CD4-positive, CD25-positive, alpha-beta regulatory T cell (primary cell): ENCODE data around the gene YEATS2. TPM values are rescaled to one million over a fixed set of nuclear protein-coding genes. Genes with fewer than 3 reads are reported as not detected.
"Not testable (repeated sequence)": the region's sequence is repeated elsewhere in the genome, so short reads cannot be mapped to it uniquely, and the experiment has no call there.

Source experiments
- ATAC-seq, 2 donors: fragments of 150-1000 bp; cut with Tn5 transposase; one replicate each; pipeline ENCODE4 v1.10.0; 2021; ENCODE audit warnings: low read depth in 2 of 2, moderate number of reproducible peaks in 2 of 2, moderate library complexity in 1 of 2
- DNase-seq, 3 donors: peaks; one replicate each; pipeline versions ENCODE4 v3.0.0 to v3.0.0-alpha.2; 2012 to 2022; ENCODE audit warnings: mixed read lengths in 1 of 3
- H3K27ac ChIP-seq: one replicate; pipeline ENCODE4 v1.7.0; 2013; ENCODE audit warnings: mild to moderate bottlenecking, low read length; ENCODE audit not compliant: insufficient read depth, poor library complexity, severe bottlenecking
- H3K27me3 ChIP-seq: one replicate; pipeline ENCODE4 v1.7.0; 2013; ENCODE audit warnings: low read length; ENCODE audit not compliant: control insufficient read depth, insufficient read depth
- H3K36me3 ChIP-seq: one replicate; pipeline ENCODE4 v1.7.0; 2013; ENCODE audit warnings: mild to moderate bottlenecking, low read length, moderate library complexity; ENCODE audit not compliant: control insufficient read depth, insufficient read depth
- H3K4me1 ChIP-seq: 2 replicates; pipeline ENCODE4 v1.7.0; 2013; ENCODE audit warnings: mild to moderate bottlenecking, low read length; ENCODE audit not compliant: insufficient read depth, control insufficient read depth, poor library complexity, severe bottlenecking
- H3K4me3 ChIP-seq: one replicate; pipeline ENCODE4 v1.7.0; 2013; ENCODE audit warnings: low read depth, mild to moderate bottlenecking, low read length, moderate library complexity
- H3K9me3 ChIP-seq, 2 experiments: 1 replicate in 1 of 2; 2 replicates in 1 of 2; pipeline ENCODE4 v1.7.0; 2013; ENCODE audit warnings: low read length in 2 of 2, mild to moderate bottlenecking in 1 of 2, moderate library complexity in 1 of 2; ENCODE audit not compliant: control insufficient read depth in 2 of 2
- H3K27ac Mint-ChIP-seq, 3 donors: one replicate each; pipeline ENCODE4 v1.8.0; 2020 to 2022; ENCODE audit warnings: mild to moderate bottlenecking in 3 of 3, mixed read lengths in 3 of 3, moderate library complexity in 2 of 3
- H3K27me3 Mint-ChIP-seq: one replicate; pipeline ENCODE4 v1.8.0; 2022; ENCODE audit warnings: mild to moderate bottlenecking, mixed read lengths
- H3K36me3 Mint-ChIP-seq: one replicate; pipeline ENCODE4 v1.8.0; 2020; ENCODE audit warnings: mixed read lengths
- H3K4me1 Mint-ChIP-seq, 4 donors: one replicate each; pipeline ENCODE4 v1.8.0; 2020 to 2022; ENCODE audit warnings: mixed read lengths in 4 of 4, mild to moderate bottlenecking in 1 of 4
- H3K4me3 Mint-ChIP-seq, 4 donors: one replicate each; pipeline ENCODE4 v1.8.0; 2020 to 2022; ENCODE audit warnings: mild to moderate bottlenecking in 4 of 4, mixed read lengths in 4 of 4, moderate library complexity in 3 of 4
- H3K9me3 Mint-ChIP-seq, 7 donors: one replicate each; pipeline ENCODE4 v1.8.0; 2020 to 2022; ENCODE audit warnings: mixed read lengths in 7 of 7, mild to moderate bottlenecking in 3 of 7, moderate library complexity in 2 of 7
- polyA plus RNA-seq, 4 donors: library from polyadenylated mRNA; unstranded; fragments of 300-500 nt; fragmentation: Illumina TruSeq; gene quantifications; one replicate each; pipeline ENCODE4 v1.2.3, GENCODE V29; 2021
- total RNA-seq: library from RNA; stranded (reverse); gene quantifications from one replicate; pipeline ENCODE4 v1.2.3, GENCODE V29; 2022

The YEATS2 gene
- total and polyA plus RNA-seq, 5 donors from 2014 or later: 2.6 to 31.8 (median 3.5) TPM

GRCh38 chr3:183734750-183735494 is 37.3 kb downstream of the YEATS2 start:
- Mint-ChIP-seq H3K9me3 (peaks cover 0 to 2% (median 0%) of the 10 kb centered on the region in 7 donors), H3K36me3 (peaks cover 56% of the 10 kb centered on the region), H3K4me1 (peaks cover 0 to 5% (median 2%) of the 10 kb centered on the region in 4 donors), H3K27me3 (no peaks in the 10 kb centered on the region), H3K4me3 (no peak overlapping the region), H3K27ac (no peak overlapping the region)
- H3K27me3 ChIP-seq: no peaks in the 10 kb centered on the region
- ATAC-seq: no peak
- H3K27ac ChIP-seq: no peak overlapping the region
- peaks cover 56% of the 10 kb centered on the region for H3K36me3 ChIP-seq
- H3K9me3 ChIP-seq: no peaks in the 10 kb centered on the region
- DNase-seq: no peak
- no peaks in the 10 kb centered on the region for H3K4me1 ChIP-seq
- H3K4me3 ChIP-seq: no peak overlapping the region

DNA sequence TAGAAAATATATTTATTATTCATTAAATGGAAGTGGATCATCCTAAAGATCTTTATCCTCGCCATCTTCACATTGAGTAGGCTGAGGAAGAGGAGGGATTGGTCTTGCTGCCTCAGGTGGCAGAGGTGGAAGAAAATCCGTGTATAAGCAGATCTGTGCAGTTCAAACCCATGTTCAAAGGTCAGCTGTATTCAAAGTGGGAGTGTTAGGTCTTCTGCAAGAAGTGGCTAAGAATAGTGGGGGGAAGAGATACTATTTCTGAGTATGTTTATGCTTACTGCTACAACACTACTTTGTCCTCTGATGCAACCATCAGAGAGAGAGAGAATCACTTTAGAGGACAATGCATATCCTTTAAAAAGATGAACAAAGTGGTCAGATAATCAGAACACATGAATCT is 39.5 kb downstream of the YEATS2 start:
- ATAC-seq (no peak), DNase-seq (no peak)
- peaks cover 0 to 2% (median 0%) of the 10 kb centered on the region in 7 donors for H3K9me3 Mint-ChIP-seq
- peaks cover 47% of the 10 kb centered on the region for H3K36me3 Mint-ChIP-seq
- Histone ChIP-seq H3K9me3 (no peaks in the 10 kb centered on the region), H3K36me3 (peaks cover 45% of the 10 kb centered on the region), H3K4me1 (no peaks in the 10 kb centered on the region), H3K27me3 (no peaks in the 10 kb centered on the region), H3K27ac (no peak overlapping the region), H3K4me3 (no peak overlapping the region)
- no peaks in the 10 kb centered on the region for H3K27me3 Mint-ChIP-seq
- peaks cover 0 to 5% (median 2%) of the 10 kb centered on the region in 4 donors for H3K4me1 Mint-ChIP-seq
- H3K4me3 Mint-ChIP-seq: no peak overlapping the region
- no peak overlapping the region for H3K27ac Mint-ChIP-seq

- ATAC-seq, H3K27me3 Mint-ChIP-seq, H3K9me3 Mint-ChIP-seq, H3K9me3 ChIP-seq, H3K27me3 ChIP-seq, H3K4me3 Mint-ChIP-seq, H3K4me1 ChIP-seq, DNase-seq, H3K4me1 Mint-ChIP-seq, H3K27ac ChIP-seq, H3K4me3 ChIP-seq: not testable (repeated sequence)
- Mint-ChIP-seq H3K27ac (peak overlapping the region in 1 of 3 donors; percentile 51), H3K36me3 (peaks cover 37% of the 10 kb centered on the region)
- peaks cover 34% of the 10 kb centered on the region for H3K36me3 ChIP-seq
These were observed 42.6 kb downstream of the YEATS2 start for GRCh38 chr3:183740154-183740553.

DNA sequence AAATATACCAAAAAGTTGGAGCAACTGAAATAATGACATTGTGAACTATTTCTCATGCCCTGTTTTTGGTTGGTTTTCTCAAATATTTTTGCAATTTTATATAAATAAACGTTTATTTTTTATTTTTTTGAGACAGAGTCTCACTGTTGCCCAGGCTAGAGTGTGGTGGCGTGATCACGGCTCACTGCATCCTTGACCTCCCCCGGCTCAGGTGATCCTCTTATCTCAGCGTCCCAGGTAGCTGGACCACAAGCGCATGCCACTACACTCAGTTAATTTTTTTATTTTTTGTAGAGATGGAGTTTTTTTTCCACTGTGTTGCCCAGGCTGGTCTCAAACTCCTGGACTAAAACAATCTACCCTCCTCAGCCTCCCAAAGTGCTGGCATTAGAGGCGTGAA is 45.6 kb downstream of the YEATS2 start:
- DNase-seq (no peak), ATAC-seq (no peak)
- Histone ChIP-seq H3K4me1 (no peaks in the 10 kb centered on the region), H3K4me3 (no peak overlapping the region), H3K9me3 (no peaks in the 10 kb centered on the region), H3K27ac (no peak overlapping the region), H3K27me3 (no peaks in the 10 kb centered on the region), H3K36me3 (peaks cover 23% of the 10 kb centered on the region)
- H3K4me1 Mint-ChIP-seq: peaks cover 0 to 3% (median 0%) of the 10 kb centered on the region in 4 donors
- H3K27ac Mint-ChIP-seq: no peak overlapping the region
- H3K36me3 Mint-ChIP-seq: peaks cover 22% of the 10 kb centered on the region
- H3K9me3 Mint-ChIP-seq: no peaks in the 10 kb centered on the region
- H3K4me3 Mint-ChIP-seq: no peak overlapping the region
- no peaks in the 10 kb centered on the region for H3K27me3 Mint-ChIP-seq

DNA sequence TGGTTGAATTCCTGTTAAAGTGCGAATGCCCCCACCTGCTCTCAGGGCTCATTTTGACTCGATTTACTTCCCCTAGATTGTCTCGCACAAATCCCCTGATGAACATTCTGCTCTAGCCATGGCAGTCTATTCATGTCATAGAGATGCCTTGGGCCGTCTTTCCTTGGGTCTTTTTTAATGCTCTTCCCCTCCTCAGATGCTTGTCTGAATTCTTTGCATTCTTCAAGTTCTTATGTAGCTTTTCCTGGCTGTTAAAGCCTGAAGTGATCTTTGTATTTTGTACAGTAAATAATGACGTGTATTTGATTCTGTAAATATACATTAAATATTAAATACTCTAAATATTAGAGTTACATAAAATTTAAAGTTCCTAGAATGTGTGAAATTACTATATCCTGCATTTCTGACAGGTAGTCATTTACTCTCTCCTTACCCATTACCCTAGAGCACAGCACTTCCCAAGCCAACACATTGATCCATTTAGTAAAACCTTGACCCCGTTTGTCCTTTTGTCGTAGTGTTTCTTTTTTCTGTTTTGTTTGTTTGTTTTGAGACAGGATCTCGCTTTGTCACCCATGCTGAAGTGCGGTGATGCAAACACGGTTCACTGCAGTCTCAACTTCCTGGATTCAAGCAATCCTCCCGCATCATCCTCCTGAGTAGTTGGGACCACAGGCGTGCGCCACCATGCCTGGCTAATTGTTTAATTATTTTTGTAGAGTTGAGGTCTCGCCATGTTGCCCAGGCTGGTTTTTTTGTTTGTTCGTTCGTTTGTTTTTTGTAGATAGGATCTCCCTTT is 47.9 kb downstream of the YEATS2 start:
- ATAC-seq: no peak
- peaks cover 24% of the 10 kb centered on the region for H3K36me3 Mint-ChIP-seq
- no peaks in the 10 kb centered on the region for H3K27me3 Mint-ChIP-seq
- H3K9me3 ChIP-seq: no peaks in the 10 kb centered on the region
- H3K4me1 ChIP-seq: no peaks in the 10 kb centered on the region
- H3K36me3 ChIP-seq: peaks cover 26% of the 10 kb centered on the region
- H3K27ac ChIP-seq: no peak overlapping the region
- no peak overlapping the region for H3K4me3 ChIP-seq
- no peaks in the 10 kb centered on the region for H3K27me3 ChIP-seq
- no peak overlapping the region for H3K27ac Mint-ChIP-seq
- H3K4me1 Mint-ChIP-seq: peaks cover 0 to 3% (median 0%) of the 10 kb centered on the region in 4 donors
- H3K4me3 Mint-ChIP-seq: no peak overlapping the region
- no peak for DNase-seq
- no peaks in the 10 kb centered on the region for H3K9me3 Mint-ChIP-seq

DNA sequence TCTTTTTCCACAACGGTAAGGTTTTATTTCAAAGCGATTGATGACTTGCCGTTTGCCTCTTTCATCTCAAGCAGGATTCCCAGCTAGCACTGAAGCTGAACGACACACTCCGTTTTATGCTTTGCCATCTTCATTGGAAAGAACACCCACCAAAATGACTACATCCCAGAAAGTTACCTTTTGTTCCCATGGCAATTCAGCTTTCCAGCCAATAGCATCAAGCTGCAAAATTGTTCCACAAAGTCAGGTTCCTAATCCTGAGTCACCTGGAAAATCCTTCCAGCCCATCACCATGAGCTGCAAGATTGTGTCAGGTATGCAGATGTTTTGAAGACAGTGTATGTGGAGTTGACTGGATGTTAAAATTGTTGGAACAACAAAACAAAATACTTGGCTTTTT is 56.5 kb downstream of the YEATS2 start:
- Mint-ChIP-seq H3K27ac (no peak overlapping the region), H3K9me3 (peaks cover 0 to 1% (median 0%) of the 10 kb centered on the region in 7 donors), H3K4me1 (no peaks in the 10 kb centered on the region), H3K36me3 (peaks cover 39% of the 10 kb centered on the region), H3K4me3 (no peak overlapping the region), H3K27me3 (no peaks in the 10 kb centered on the region)
- H3K4me3 ChIP-seq: no peak overlapping the region
- ATAC-seq: no peak
- no peaks in the 10 kb centered on the region for H3K27me3 ChIP-seq
- no peaks in the 10 kb centered on the region for H3K9me3 ChIP-seq
- H3K27ac ChIP-seq: no peak overlapping the region
- no peak for DNase-seq
- peaks cover 50% of the 10 kb centered on the region for H3K36me3 ChIP-seq
- H3K4me1 ChIP-seq: no peaks in the 10 kb centered on the region

DNA sequence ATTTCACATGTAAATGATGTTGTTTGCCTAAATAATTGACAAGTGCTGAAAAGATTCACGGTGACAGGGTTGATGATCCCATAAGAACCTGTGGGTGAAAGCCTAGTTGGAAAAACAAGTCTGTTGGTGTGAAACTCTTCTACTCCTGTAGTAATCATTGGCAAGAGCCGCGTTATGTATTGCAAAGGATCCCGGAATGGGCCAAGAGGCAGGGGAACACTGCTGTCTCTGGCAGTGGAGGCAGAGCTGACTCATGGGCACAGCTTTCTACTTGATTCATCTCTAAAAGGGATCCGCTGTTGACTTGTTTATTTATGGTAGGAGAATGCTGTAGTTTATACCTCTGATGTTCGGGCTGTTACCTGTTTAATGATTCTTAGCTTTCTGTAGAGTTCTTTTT is 64.7 kb downstream of the YEATS2 start:
- Mint-ChIP-seq H3K4me1 (peaks cover 0 to 4% (median 2%) of the 10 kb centered on the region in 4 donors), H3K4me3 (no peak overlapping the region), H3K27me3 (no peaks in the 10 kb centered on the region), H3K9me3 (no peaks in the 10 kb centered on the region), H3K27ac (no peak overlapping the region), H3K36me3 (peaks cover 31% of the 10 kb centered on the region)
- no peaks in the 10 kb centered on the region for H3K9me3 ChIP-seq
- ATAC-seq (no peak), DNase-seq (no peak)
- H3K4me1 ChIP-seq: no peaks in the 10 kb centered on the region
- H3K4me3 ChIP-seq: no peak overlapping the region
- peaks cover 42% of the 10 kb centered on the region for H3K36me3 ChIP-seq
- H3K27ac ChIP-seq: no peak overlapping the region
- H3K27me3 ChIP-seq: no peaks in the 10 kb centered on the region
